ENCODE results near the gene TNPO2. TPM values are rescaled to one million over a fixed set of nuclear protein-coding genes. Genes with fewer than 3 reads are reported as not detected.

TNPO2 gene
- total RNA-seq, 4 donors from 2014 or later = 50.8 to 59.8 (median 54.8) TPM

DNA sequence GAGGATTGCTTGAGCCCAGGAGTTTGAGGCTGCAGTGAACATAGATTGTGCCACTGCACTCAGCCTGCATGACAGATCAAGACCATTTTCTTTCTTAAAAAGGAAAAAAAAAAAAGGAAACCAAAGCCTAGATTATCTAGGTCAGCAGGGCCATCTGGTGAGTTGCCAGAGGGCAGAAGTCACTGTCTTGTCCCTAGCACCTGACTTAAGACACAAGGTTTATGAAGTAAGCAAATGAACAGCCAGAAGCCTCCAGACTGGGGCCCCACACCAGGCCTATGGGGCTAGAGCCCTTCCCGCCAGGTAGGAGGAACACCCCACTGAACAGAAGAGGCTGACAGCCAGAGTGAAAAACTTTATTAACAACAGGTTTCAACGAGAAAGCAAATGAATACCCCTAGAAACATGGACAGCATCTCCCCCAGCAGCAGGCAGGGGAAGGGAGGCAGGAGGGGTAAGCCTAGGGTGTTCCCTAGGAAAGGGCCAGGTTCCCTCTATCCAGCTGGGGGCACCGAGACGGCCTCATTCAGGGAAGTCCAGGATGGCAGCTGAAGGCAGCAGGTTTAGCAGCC lies 55.9 kb downstream of the TNPO2 start:
- WGBS, 2 donors = 75% methylated on average over 4 of the region's 4 CpGs
- H3K9me3 ChIP-seq = no peaks in the 10 kb centered on the region
- H3K4me1 ChIP-seq = peaks cover 21 to 34% of the 10 kb centered on the region in 2 donors
- intact Hi-C loops (cut with DNase I) = loop anchor here (2.0 kb wide), 1 partner anchor 103 kb away; no protein-coding TSS in a partner anchor
- peak overlapping the region in 1 of 3 donors; percentile 61 for H3K4me3 ChIP-seq (replicated peaks in 1 of 3)
- DNase-seq = no peak
- H3K27ac ChIP-seq = no peak overlapping the region
- no peaks in the 10 kb centered on the region for H3K27me3 ChIP-seq
- TF ChIP-seq, protein P1, sequence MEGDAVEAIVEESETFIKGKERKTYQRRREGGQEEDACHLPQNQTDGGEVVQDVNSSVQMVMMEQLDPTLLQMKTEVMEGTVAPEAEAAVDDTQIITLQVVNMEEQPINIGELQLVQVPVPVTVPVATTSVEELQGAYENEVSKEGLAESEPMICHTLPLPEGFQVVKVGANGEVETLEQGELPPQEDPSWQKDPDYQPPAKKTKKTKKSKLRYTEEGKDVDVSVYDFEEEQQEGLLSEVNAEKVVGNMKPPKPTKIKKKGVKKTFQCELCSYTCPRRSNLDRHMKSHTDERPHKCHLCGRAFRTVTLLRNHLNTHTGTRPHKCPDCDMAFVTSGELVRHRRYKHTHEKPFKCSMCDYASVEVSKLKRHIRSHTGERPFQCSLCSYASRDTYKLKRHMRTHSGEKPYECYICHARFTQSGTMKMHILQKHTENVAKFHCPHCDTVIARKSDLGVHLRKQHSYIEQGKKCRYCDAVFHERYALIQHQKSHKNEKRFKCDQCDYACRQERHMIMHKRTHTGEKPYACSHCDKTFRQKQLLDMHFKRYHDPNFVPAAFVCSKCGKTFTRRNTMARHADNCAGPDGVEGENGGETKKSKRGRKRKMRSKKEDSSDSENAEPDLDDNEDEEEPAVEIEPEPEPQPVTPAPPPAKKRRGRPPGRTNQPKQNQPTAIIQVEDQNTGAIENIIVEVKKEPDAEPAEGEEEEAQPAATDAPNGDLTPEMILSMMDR (IDR thresholded peaks at IDR 0.05) = no peak
- TF ChIP-seq POLR2A (IDR thresholded peaks at IDR 0.05) = no peak
- peaks cover 7 to 16% of the 10 kb centered on the region in 2 donors for H3K36me3 ChIP-seq

- TF ChIP-seq, protein P1 (IDR thresholded peaks at IDR 0.05) = peak in 1 of 6 experiments; percentile 11
- TF ChIP-seq POLR2A (IDR thresholded peaks at IDR 0.05) = peak in 1 of 2 donors; percentile 42
- WGBS, 2 donors = 1% methylated on average over 16 to 27 of the region's 46 CpGs
- no peaks in the 10 kb centered on the region for H3K27me3 ChIP-seq
- DNase-seq = peak; percentile 71 to 77
- intact Hi-C loops (cut with DNase I) = loop anchor here (2.0 kb wide), 1 partner anchor 102 kb away; no protein-coding TSS in a partner anchor
- H3K9me3 ChIP-seq = no peaks in the 10 kb centered on the region
- H3K36me3 ChIP-seq = peaks cover 8 to 15% of the 10 kb centered on the region in 2 donors
- peak within 1 kb of the TSS; percentile 24 to 88 (median 57) for H3K4me3 ChIP-seq (replicated peaks in 1 of 3)
- peaks cover 21 to 34% of the 10 kb centered on the region in 2 donors for H3K4me1 ChIP-seq
- peak within 1 kb of the TSS in 2 of 3 donors; percentile 34 to 39 for H3K27ac ChIP-seq
Observed at GRCh38 chr19:12666265-12667048, 57.3 kb downstream of the TNPO2 start, which contains the start of the genes MAN2B1 and WDR83. TSS of gene MAN2B1 (minus strand) at chr19:12666742. CDS start at chr19:12666701, 41 bp downstream. TSS of gene WDR83 (plus strand) at chr19:12666807. CDS start at chr19:12669791, 2,984 bp downstream.

DNA sequence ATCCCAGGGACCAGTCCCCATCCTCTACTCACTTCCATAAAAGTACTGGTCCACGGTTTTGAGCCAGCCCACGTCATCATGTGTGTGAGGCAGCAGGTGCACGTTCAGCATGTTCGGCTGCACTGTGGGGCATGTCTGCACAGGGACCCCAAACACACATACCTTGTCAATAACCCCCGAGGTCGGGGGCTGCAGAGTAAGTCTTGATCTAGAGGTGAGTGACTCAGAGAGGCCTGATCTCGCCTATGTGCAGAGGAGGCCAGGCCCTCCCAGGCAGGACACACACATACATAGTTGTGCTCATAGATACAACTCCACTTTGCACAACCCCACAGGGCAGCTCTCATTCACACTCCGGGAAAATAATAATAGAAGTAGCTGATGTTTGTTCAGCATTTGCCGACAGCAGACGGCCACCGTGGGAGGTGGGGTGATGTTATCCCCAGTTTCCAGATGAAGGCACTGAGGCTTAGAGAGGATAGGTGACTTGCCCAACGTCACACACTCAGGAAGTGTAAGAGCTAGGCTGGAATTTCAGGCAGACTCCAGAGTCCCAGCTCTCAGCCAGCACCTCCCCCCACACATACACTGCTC lies 58.0 kb downstream of the TNPO2 start:
- H3K27me3 ChIP-seq = no peaks in the 10 kb centered on the region
- DNase-seq = no peak
- H3K27ac ChIP-seq = no peak overlapping the region
- no peak for TF ChIP-seq POLR2A (IDR thresholded peaks at IDR 0.05)
- TF ChIP-seq, protein P1 (IDR thresholded peaks at IDR 0.05) = no peak
- H3K4me1 ChIP-seq = peaks cover 21 to 34% of the 10 kb centered on the region in 2 donors
- peak overlapping the region; percentile 24 to 88 (median 57) for H3K4me3 ChIP-seq (replicated peaks in 1 of 3)
- H3K36me3 ChIP-seq = peaks cover 13 to 19% of the 10 kb centered on the region in 2 donors
- intact Hi-C loops (cut with DNase I) = loop anchor here (2.0 kb wide), 1 partner anchor 101 kb away; no protein-coding TSS in a partner anchor
- H3K9me3 ChIP-seq = no peaks in the 10 kb centered on the region
- WGBS, 2 donors = 53 to 64% methylated on average over 7 to 12 of the region's 12 CpGs

- Histone ChIP-seq H3K4me1 (peaks cover 16 to 29% of the 10 kb centered on the region in 2 donors), H3K4me3 (replicated peaks in 1 of 3) (peak overlapping the region in 1 of 3 donors; percentile 57), H3K9me3 (no peaks in the 10 kb centered on the region), H3K27me3 (no peaks in the 10 kb centered on the region), H3K36me3 (peaks cover 16 to 19% of the 10 kb centered on the region in 2 donors), H3K27ac (no peak overlapping the region)
- intact Hi-C loops (cut with DNase I) = no loop called here
- DNase-seq = no peak
- WGBS, 2 donors = 77 to 92% methylated on average over 10 of the region's 10 CpGs
- TF ChIP-seq POLR2A (IDR thresholded peaks at IDR 0.05) = no peak
- TF ChIP-seq, protein P1 (IDR thresholded peaks at IDR 0.05) = no peak
Observed at GRCh38 chr19:12665281-12665573, 58.5 kb downstream of the TNPO2 start.
